HG03439 (cell line): ENCODE data around the gene ARFGEF2.
"Not testable (repeated sequence)": the region's sequence is repeated elsewhere in the genome, so short reads cannot be mapped to it uniquely, and the experiment has no call there.

Source experiments
- ATAC-seq: cut with Tn5 transposase; IDR thresholded peaks from one replicate; pipeline ENCODE4 v1.9.1; 2021; ENCODE audit warnings: mild to moderate bottlenecking, moderate library complexity; ENCODE audit not compliant: unreplicated experiment

Gene ARFGEF2

DNA sequence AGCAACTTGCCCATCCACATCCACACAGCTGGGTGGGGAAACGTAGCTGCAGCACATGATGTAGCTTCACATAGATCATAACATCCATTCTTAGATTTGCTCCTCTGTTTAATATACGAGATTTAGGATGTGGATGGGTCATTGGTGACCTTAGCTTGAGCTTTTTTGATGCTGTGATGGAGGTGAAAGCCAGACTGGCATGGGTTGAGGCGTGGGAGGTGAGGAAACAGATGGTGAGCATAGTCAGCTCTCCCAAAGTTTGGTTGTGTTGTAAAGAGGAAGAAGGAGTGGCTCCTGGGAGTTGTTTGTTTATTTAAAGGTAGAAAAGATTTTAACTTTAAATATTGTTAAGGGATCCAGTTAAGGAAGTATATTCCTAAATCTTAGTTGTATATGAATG lies 5.3 kb downstream of the ARFGEF2 start:
- no peak for ATAC-seq

DNA sequence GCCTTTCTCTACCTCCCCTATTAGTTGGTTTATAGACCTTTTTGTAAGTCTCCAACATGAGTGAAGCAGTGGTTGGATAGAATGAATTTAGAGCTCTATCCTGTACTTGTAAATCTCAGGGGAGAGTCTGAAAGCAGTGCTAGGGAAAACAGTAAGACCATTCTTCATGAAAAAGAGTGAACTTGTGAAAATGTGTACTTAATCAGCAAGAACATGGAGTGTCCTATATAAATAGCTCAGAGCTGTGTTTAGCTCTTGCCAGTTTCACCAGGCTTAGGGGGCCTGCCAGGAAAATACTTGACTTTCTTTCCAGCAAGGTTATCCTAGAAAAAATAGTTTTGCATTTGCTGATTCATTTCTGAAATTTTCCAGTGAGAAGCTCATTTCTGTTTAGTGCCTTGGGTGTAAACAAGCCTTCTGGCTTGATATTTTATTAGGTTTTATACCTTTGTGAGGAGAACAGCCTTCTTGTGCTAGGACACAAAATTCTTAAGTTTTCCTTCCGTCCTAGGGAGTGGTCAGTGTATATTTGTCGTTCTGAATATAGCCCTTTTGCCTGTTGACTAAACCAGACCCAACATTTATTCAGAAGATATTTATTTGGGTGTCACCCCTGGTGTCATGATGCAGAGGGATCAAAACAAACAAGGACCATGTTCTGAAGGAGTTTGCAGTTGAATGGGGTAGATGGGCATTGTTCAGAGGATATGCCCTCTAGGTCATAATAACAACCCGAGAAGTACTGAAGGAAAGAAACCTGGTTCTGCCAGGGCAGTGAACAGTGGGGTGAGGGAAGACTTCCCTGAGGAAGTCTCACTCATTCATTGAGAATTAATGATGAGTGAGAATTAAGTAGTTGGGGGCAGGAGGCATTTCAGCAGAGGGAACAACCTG lies 7.6 kb downstream of the ARFGEF2 start:
- ATAC-seq = no peak

DNA sequence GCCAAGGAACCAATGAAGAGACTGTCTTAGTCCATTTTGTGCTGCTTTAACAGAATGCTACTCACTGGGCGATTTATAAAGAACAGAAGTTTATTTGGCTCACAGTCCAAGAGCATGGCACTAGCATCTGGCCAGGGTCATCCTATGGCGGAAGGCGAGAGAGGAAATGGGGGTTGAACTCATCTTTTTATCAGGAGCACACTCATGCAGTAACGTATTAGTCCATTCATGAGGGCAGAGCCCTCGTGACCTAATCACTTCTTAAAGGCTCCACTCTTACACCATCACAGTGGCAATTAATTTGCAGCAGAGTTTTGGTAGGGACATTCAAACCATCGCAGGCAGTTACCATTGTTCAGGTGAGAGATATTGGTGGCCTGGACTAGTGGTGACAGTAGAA lies 8.5 kb downstream of the ARFGEF2 start:
- ATAC-seq = no peak

DNA sequence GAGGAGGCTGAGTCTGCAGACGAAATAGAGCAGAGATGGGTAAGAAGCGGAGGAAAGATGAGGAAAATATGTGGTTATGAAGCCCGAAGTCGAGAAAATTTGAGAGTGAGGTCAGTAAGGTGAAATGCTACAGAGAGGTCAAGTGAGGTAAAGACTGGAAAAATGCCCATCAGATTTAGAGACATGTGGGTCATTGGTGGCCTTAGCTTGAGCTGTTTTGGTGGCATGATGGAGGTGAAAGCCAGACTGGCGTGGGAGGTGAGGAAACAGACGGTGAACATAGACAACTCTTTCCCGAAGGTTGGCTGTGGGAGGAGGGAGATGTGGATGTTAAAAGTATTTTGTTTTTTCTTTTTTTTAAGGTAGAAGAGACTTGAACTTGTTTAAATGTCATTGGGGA lies 9.4 kb downstream of the ARFGEF2 start:
- ATAC-seq = no peak

DNA sequence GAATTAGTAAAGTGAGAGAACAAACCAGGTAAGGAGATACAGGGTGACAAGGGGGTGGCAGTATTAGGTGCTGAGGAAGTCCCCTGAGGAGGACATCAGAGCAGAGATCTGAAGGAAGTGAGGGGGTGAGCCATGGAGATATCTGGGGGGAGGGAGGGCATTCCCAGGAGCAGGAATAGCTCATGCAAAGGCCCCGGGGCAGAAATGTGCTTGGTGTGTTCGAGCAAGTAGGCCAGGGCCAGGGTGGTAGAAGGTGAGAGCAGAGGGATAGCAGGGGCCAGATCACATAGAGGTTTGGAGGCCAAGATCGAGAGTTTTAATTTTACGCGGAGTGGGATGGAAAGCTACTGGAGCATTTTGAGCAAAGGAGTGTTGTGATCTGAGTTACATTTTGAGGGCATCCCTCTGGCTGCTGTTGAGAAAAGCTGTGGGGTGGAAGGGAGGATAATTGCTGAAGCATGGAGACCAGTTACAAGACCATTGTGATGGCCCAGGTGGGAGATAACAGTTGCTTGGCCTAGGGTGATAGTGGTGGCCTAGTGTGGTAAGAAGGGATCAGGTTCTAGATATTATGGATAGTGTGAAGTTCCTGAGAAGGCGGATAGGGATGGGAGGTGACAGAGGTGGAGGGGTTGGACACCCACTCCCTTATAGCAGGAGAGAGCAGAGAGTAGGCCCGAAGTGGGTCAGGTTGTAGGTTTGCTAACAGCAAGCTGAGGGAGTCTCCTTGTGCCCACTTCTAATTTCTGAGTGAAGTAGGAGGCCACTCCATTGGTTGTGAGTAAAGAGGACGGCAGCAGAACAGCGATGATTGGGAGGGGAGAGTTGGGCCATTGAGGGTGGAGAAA lies 10.2 kb downstream of the ARFGEF2 start:
- ATAC-seq = no peak

DNA sequence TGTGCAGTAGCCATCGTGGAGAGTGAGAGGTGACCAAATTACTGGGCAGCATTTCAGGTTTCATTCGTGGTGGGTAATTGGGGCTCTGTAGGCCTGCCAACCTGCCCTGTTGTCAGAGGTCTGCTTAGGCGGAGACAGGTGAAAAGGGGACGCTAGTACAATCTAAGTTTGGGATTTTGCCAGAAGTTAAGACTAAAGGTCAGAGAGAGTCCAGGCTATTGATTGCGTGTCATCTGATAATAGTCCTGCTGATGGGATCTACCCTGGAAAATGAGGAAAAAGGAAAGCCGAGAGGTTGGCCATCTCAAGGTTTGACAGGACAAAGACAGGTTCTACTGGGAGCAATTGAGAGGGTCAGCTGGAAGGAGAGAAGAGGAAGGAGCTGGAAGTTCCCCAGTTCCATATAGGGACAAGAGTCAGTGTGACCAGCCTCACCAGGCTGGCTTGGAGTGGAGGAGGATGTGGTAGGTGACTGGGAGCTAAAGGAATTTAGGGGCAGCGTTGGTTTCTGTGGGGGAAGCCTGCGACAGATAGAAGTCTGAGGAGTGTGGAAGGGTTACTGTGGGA lies 10.9 kb downstream of the ARFGEF2 start:
- ATAC-seq = no peak

DNA sequence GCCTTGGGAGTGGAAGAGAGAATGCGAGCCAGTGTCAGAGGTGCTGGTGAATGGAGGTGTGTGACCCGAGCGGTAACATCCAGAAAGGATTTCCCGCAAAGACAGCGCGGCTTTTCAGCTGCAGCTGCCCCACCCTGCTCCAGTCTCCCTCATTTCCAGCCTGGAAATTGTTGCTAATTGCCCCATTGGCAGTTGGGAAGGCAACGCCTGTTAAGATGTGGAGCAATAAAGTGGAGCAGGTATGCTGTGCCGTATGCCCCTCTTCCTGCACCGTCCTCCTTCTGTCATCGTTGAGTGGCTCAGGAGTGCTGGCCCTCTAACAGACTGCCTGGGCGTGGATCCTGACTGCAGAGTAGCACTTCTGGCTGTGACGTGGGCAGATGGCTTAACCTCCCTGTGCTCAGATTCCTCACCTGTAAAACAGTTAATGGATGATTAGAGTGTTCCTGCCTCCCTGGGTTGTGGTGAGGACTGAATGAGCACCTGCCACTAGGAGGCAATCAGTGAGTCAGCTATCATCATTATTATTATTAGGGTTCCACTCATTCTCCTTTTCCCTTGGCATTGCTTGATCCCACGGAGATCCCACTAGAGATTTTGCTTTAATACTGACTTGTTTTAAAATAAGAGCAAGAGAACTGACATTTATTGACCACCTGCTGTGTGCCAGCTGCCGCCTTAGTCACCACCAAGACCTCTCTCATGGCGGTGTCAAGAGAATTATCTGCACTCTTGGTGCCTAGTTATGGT lies 11.7 kb downstream of the ARFGEF2 start:
- ATAC-seq = no peak

DNA sequence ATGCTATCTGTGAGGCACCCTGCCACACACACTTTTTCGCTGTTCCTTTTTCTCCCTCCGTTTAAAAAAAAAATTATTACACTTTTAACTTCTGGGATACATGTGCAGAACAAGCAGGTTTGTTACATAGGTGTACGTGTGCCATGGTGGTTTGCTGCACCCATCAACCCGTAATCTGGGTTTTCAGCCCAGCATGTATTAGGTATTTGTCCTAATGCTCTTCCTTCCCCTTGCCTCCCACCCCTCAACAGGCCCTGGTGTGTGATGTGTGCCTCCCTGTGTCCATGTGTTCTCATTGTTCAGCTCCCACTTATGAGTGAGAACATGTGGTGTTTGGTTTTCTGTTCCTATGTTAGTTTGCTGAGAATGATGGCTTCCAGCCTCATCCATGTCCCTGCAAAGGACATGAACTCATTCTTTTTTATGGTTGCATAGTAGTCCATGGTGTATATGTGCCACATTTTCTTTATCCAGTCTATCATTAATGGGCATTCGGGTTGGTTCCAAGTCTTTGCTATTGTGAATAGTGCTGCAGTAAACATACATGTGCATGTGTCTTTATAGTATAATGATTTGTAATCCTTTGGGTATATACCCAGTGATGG lies 12.9 kb downstream of the ARFGEF2 start:
- not testable (repeated sequence) for ATAC-seq

DNA sequence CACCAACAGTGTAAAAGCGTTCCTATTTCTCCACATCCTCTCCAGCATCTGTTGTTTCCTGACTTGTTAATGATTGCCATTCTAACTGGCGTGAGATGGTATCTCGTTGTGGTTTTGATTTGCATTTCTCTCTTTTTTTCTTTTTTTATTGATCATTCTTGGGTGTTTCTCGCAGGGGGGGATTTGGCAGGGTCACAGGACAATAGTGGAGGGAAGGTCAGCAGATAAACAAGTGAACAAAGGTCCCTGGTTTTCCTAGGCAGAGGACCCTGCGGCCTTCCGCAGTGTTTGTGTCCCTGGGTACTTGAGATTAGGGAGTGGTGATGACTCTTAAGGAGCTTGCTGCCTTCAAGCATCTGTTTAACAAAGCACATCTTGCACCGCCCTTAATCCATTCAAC lies 13.5 kb downstream of the ARFGEF2 start:
- ATAC-seq = not testable (repeated sequence)

DNA sequence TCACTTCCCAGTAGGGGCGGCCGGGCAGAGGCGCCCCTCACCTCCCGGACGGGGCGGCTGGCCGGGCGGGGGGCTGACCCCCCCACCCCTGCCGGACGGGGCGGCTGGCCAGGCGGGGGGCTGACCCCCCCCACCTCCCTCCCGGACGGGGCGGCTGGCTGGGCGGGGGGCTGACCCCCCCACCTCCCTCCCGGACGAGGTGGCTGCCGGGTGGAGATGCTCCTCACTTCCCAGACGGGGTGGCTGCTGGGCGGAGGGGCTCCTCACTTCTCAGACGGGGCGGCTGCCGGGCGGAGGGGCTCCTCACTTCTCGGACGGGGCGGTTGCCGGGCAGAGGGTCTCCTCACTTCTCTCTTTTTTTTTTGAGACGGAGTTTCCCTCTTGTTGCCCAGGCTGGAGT lies 14.7 kb downstream of the ARFGEF2 start:
- not testable (repeated sequence) for ATAC-seq

DNA sequence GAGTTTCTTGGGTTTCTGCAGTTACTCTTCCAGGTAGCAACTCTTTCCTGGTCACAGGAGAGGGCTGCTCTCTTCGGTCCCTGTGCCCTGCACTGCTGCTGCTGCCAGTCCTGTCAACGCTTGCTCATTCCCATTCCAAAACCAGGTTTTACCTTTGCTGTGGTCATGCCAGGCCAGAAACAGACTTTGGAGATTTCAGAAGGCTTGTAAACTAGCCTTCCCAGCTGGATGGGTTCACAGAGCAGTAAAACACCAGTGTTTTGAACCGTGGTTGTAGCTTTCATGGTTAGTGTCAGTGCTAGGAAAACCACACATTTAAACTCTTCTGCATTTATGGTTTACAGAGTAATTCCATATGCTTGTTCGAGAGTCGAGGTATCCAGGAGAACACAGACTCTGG lies 16.2 kb downstream of the ARFGEF2 start:
- no peak for ATAC-seq

DNA sequence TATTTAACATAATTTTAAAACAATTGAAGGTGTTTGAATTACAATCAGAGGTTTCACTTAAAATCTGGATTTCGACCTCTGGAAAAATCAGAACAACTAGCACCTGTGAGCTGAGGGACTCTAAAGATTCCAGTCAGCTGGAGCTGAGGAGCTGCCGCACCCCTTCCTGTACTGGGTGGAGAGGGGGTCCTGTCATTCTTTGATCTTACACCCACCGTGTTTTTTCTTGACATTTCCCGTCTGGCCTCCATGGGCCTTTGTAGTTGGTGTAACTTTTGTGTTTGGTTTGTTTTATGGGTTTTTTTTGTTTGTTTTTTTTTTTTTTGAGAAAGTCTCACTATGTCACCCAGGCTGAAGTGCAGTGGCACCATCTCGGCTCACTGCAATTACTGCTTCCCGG lies 17.2 kb downstream of the ARFGEF2 start:
- no peak for ATAC-seq

DNA sequence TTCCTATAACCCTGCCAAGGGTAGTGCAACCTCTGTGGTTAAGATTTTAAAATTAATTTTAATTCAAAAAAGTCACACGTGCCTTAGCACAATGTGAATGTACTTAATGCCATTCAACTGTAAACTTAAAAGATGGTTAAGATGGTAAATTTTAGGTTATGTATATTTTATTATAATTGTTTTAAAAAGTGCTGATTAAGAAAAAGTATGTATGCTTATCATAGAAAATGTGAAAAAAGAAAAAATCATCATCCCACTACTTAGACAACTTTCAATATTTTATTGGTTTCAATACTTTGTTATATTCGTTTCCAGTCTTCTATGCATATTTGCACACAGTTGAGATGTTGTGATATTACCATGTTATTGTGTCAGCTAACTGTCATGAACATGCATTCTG lies 18.7 kb downstream of the ARFGEF2 start:
- no peak for ATAC-seq

DNA sequence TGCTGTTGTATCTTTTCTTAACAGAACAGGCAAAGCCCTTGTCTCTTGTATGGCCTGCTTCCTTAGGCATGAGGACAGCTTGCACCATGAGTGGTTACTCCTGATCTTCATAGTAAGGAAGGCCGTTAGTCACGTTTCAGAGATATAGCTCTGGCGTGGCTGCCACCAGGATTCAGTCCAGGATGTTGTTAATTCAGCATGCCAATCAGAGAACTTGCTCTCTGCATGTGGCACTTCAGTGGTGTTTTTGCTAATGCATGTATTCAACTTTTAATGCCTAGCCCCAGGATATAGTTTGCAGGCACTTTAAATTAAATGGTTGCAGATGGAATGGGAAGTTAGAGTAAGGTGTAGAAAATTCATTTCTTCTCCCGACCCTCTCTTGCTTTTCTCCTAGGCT lies 20.0 kb downstream of the ARFGEF2 start:
- no peak for ATAC-seq

DNA sequence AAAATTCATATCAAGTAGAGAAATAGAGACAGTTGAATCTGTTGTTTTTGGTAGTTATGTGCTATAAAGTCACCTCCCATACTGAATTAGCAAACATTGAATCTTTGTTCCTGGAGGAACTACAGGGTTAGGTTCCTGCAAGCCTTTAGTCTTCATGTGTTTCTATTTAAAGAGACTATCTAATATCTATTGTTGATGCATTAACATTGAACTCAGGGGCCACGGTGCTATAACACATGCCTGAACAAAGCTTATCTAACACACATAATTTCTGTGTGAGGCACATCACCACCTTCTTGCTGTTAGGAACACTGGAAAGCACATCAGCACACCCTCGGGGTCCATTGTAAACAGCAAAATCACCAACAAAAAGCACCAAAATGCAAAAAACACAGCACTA lies 21.2 kb downstream of the ARFGEF2 start:
- no peak for ATAC-seq

DNA sequence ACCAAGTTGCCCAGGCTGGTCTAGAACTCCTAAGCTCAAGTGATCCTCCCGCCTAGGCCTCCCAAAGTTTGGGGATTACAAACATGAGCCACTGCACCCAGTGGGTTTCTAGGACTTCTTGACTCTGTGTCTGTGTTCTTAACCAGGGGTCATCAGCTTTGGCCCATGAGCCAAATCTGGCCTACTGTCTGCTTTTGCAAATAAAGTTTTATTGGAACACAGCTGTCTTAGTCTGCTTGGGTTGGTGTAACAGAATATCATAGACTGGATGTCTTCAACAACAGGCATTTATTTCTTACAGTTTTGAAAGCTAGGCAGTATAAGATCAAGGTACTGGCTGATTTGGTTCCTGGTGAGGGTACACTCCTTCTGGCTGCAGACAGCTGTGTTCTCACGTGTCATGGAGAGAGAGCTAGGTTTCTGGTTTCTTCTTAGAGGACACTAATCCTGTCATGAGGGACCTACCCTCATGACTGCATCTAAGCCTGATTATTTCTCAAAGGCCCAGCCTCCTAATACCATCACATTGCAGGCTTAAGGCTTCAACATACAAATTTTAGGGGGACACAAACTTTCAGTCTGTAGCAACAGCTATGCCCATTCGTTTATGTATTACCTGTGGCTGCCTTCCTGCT lies 23.3 kb downstream of the ARFGEF2 start:
- no peak for ATAC-seq

DNA sequence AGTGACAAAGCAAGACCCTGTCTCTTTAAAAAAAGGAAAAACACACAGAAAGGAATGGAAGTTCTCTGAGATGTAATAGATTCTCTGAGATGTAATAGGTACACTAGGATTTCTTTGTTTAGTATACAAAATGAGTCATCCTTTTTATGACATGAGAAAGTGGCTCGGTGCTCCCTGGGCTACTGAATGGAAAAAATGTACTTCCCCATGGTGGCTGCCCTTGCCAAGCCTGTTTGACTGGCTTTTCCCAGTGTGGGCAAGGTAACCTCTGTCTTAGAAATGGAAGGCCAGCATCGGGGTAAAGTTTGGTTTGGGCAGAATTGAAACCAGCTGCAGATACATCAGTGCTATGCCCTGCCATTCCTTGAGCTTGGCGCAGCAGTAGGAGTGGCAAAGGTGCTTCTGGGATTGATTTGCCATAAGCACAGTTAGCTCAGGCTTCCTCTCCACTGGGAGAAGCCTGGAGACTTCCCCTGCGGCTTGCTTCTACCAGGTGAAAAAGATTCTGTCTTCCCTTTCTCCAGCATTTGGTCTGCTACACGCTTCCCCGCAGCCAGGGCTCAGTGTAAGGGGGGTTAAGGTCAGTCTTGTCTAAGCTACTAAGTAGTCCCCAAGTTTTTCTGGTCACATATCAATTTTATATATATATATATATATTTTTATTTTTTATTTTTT lies 24.5 kb downstream of the ARFGEF2 start:
- ATAC-seq = no peak

DNA sequence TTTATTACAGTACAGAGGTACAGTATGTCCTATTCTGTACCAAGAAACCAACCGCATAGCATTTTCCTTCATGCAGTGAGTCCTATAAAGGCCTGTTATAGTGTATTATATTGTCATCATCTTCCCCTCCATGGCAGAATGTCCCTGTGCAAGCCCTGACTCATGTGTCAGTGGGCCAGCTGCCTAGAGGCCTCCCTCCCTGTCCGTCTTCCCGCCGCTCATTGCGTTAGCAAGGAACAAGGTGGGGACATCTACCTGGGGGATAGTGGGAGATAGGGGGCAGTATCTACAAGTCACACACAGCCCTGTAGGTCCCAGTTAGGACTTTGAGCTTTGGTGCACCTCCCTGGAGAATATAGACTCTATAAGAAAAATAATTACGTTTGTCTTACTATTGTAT lies 27.1 kb downstream of the ARFGEF2 start:
- no peak for ATAC-seq

DNA sequence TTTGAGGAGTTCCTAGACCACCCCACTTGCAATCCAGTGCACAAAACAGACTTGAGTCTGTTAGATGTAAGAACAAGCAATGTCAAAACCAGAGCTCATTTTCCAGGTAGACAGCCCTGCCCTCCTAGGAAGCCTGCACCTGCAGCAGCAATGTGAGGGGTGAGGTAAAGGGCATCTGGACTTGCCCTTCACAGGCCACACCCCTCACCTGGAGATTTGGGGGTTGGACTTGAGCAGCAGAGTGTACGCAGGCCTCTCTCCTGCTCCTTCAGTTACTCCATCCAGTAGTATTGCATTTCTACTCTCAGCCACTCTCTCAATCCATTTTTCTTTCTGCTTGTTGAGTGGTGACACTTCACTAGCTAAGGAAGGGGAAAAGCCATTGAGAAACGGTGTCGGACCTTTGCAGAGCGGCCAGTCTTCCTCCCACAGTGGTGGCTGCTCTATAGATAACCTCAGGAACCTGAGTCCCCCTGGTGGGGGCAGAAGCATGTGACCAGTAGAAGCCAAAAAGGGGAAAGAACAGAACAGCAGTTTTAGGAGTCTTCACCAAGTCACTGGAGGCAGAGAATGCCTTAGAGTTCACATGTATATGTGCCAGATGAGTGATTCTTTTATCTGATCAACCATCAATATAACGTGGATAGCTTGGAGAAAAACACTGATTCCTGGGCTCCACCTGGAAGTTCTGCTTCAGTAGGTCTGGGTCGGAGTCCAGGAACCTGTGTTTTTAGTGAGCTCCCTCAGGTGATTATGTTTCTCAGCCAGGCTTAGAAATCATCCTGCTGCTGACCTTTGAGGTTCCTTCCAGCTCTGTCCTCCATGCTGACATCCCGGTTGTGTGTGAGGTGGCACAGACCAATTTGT lies 28.0 kb downstream of the ARFGEF2 start:
- ATAC-seq = no peak
